ENCODE data around the gene APOF.
"Not testable (repeated sequence)": the region's sequence is repeated elsewhere in the genome, so short reads cannot be mapped to it uniquely, and the experiment has no call there.

DNA sequence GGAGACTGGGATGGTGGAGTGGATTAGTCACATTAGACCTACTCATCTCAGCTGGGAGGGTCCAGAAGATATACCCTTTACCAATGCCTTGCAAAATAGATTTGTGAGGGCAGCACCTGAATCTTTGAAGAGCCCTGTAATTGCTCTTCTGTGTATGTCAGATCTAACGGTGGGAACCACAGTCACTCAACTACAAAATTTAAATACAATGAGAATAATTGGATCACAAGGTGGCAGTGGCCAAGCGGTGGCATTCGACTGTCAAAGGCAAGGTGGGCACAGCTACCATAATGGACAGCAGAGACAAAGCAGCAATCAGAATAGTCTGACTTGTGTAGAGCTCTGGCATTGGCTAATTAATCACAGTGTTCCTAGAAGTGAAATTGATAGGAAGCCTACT lies 36.8 kb upstream of the APOF start:
- TF ChIP-seq CTCF, POLR2AphosphoS5 (IDR thresholded peaks at IDR 0.05): not testable (repeated sequence)

All from suprapubic skin (tissue), 3 donors.